Measurements from ENCODE around the gene FCAR.
"Not testable (repeated sequence)": the region's sequence is repeated elsewhere in the genome, so short reads cannot be mapped to it uniquely, and the experiment has no call there.

GRCh38 chr19:54837522-54837921 lies 36.5 kb upstream of the FCAR start:
- TF ChIP-seq TAF1 (IDR thresholded peaks at IDR 0.05; ENCODE audit: borderline replicate concordance, low read depth, low read length); POLR2AphosphoS5 (IDR thresholded peaks at IDR 0.05; ENCODE audit: low read depth, low read length): not testable (repeated sequence)

All from GM12892 (cell line).